ENCODE measurements around the gene EYS. TPM values are rescaled to one million over a fixed set of nuclear protein-coding genes. Genes with fewer than 3 reads are reported as not detected.

Gene EYS
- total RNA-seq, 1 experiment from 2014 or later, result not detected

GRCh38 chr6:65189236-65189881 lies 517.7 kb downstream of the EYS start:
- WGBS (ENCODE audit: extremely low coverage, insufficient read length, low lambda C conversion rate), result no CpG with 5 or more reads among the region's 5 CpGs
- no peak overlapping the region for H2BK15ac ChIP-seq (ENCODE audit: low read depth, low read length)
- peak overlapping the region in 2 of 3 experiments; percentile 11 to 63; a peak in 2 of 7 replicates for H3K27ac Mint-ChIP-seq
- H2BK120ac ChIP-seq (ENCODE audit: low read depth, low read length, poor library complexity, severe bottlenecking), result no peak overlapping the region
- no peak overlapping the region for H3T11ph ChIP-seq (ENCODE audit: low read length)
- H4K8ac ChIP-seq (replicated peaks; ENCODE audit: insufficient read length, low read depth, low read length), result no peak overlapping the region
- no peak overlapping the region for H2BK12ac ChIP-seq (ENCODE audit: insufficient read length, low read depth, low read length)
- no peak overlapping the region for H3K4me3 Mint-ChIP-seq
- H4K20me1 ChIP-seq (ENCODE audit: control insufficient read depth, insufficient read depth, insufficient read length), result no peaks in the 10 kb centered on the region
- H3K23ac ChIP-seq (ENCODE audit: insufficient read length, low read depth, low read length), result no peak overlapping the region
- no peaks in the 10 kb centered on the region for H3K23me2 ChIP-seq (ENCODE audit: insufficient read length, low read depth, low read length, poor library complexity, severe bottlenecking)
- no peak overlapping the region for H4K91ac ChIP-seq (ENCODE audit: insufficient read length, low read depth, low read length)
- H3K79me1 ChIP-seq (ENCODE audit: insufficient read depth, low read depth, low read length, poor library complexity, severe bottlenecking), result no peaks in the 10 kb centered on the region
- no peaks in the 10 kb centered on the region for H3K36me3 Mint-ChIP-seq (ENCODE audit: insufficient read depth in 1 of 3, low read depth in 3 of 3)
- H3K9me3 Mint-ChIP-seq, result no peaks in the 10 kb centered on the region
- peaks cover 3% of the 10 kb centered on the region; the same call in 1 of the 2 replicates for H3K4me1 ChIP-seq (ENCODE audit: insufficient read depth, low read length)
- no peak overlapping the region for H3K14ac ChIP-seq (ENCODE audit: insufficient read depth, low read length)
- no peak for DNase-seq
- no peak overlapping the region for H3K4ac ChIP-seq (ENCODE audit: low read depth, low read length)
- H2AFZ ChIP-seq (ENCODE audit: low read length), result no peak overlapping the region
- no peaks in the 10 kb centered on the region for H3K79me2 ChIP-seq (ENCODE audit: insufficient read depth, low read length)
- no peak for TF ChIP-seq CTCF (conservative IDR thresholded peaks at IDR 0.05)
- no peaks in the 10 kb centered on the region for H3K27me3 ChIP-seq (ENCODE audit: insufficient read depth, low read length)
- no peak overlapping the region for H3K9ac ChIP-seq (ENCODE audit: extremely low read depth, insufficient read length, low read length)
- H3K9me3 ChIP-seq (ENCODE audit: control insufficient read depth, low read depth, low read length), result no peaks in the 10 kb centered on the region
- H3K56ac ChIP-seq (ENCODE audit: insufficient read length, low read depth, low read length), result no peak overlapping the region
- H2AK5ac ChIP-seq (ENCODE audit: insufficient read length, low read length), result no peak overlapping the region
- no peak overlapping the region for H3K27ac ChIP-seq (ENCODE audit: insufficient read length, low read depth, low read length)
- peaks cover 13 to 17% of the 10 kb centered on the region in 2 experiments for H3K4me1 Mint-ChIP-seq
- H2BK5ac ChIP-seq (ENCODE audit: insufficient read length, low read length), result no peak overlapping the region
- H3K18ac ChIP-seq (ENCODE audit: insufficient read length, low read depth, low read length), result no peak overlapping the region
- H2BK20ac ChIP-seq (ENCODE audit: low read depth, low read length, poor library complexity, severe bottlenecking), result no peak overlapping the region
- H3K27me3 Mint-ChIP-seq (ENCODE audit: low read depth), result no peaks in the 10 kb centered on the region
- H4K5ac ChIP-seq (ENCODE audit: insufficient read length, low read depth, low read length), result no peak overlapping the region
- no peak overlapping the region for H3K4me2 ChIP-seq (ENCODE audit: insufficient read depth, insufficient read length, low read length)
